ENCODE measurements around the gene MTMR12.

Gene MTMR12

DNA sequence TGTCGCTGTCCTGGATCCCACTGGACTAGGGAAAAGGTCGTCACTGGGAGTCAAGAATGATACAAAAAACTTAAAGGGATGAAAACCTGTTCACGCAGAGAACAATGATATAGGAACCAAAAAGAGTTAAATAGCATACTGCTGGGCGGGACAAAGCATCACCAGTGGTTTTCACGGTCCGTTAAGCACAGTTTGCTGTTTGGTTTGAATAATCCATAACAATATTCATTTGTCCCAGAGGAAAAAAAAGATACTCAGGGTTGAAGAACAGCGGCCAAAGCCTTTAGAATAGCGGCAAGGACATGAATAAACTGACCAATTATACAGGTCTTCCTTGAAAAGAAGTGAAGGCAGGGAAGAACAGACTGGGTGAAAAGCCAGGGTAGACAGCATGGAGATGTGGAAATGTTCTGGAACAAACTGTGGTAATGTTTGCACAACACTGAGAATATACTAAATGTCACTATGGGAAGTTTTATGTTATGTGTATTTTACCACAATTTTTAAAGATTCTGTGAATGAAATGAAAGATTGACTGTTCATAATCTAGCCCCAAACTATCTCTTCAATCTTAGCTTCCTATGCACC, 60.8 kb downstream of the MTMR12 start:
- no peak for DNase-seq (ENCODE audit: low read depth)
- no peak overlapping the region for H3K4me3 ChIP-seq (ENCODE audit: low read depth, low read length)
- TF ChIP-seq MYC (IDR thresholded peaks at IDR 0.05; ENCODE audit: low read depth, low read length) (no peak), POLR2A (IDR thresholded peaks at IDR 0.05; ENCODE audit: extremely low read depth, insufficient read length) (no peak)
- TF ChIP-seq, protein P1, sequence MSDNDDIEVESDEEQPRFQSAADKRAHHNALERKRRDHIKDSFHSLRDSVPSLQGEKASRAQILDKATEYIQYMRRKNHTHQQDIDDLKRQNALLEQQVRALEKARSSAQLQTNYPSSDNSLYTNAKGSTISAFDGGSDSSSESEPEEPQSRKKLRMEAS (IDR thresholded peaks at IDR 0.05; ENCODE audit: low read depth, low read length): no peak
- TF ChIP-seq, protein P2, sequence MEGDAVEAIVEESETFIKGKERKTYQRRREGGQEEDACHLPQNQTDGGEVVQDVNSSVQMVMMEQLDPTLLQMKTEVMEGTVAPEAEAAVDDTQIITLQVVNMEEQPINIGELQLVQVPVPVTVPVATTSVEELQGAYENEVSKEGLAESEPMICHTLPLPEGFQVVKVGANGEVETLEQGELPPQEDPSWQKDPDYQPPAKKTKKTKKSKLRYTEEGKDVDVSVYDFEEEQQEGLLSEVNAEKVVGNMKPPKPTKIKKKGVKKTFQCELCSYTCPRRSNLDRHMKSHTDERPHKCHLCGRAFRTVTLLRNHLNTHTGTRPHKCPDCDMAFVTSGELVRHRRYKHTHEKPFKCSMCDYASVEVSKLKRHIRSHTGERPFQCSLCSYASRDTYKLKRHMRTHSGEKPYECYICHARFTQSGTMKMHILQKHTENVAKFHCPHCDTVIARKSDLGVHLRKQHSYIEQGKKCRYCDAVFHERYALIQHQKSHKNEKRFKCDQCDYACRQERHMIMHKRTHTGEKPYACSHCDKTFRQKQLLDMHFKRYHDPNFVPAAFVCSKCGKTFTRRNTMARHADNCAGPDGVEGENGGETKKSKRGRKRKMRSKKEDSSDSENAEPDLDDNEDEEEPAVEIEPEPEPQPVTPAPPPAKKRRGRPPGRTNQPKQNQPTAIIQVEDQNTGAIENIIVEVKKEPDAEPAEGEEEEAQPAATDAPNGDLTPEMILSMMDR (IDR thresholded peaks at IDR 0.05; ENCODE audit: low read depth, low read length): no peak

DNA sequence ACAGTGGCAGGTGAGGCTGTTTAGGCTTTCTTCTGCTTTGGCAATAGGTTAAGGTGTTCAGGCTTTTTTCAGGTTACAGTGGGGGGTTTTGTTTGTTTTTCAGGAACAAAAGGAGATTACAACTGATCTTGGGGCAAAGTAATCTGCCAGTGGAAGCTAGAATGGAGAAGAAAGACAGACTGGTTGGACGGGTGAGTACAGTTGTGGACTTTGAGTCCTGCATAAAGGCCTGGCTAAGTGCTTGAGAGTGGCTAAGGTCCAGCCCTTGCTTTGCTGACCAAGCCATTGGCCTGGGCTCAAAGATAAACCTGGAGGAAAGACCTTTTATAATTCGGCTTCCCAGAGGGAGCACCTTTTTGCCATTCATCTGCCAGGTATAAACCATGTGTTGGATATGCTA, 63.1 kb downstream of the MTMR12 start:
- no peak for TF ChIP-seq MYC (IDR thresholded peaks at IDR 0.05; ENCODE audit: low read depth, low read length)
- TF ChIP-seq, protein P1 (IDR thresholded peaks at IDR 0.05; ENCODE audit: low read depth, low read length): no peak
- TF ChIP-seq, protein P2 (IDR thresholded peaks at IDR 0.05; ENCODE audit: low read depth, low read length): no peak
- no peak for TF ChIP-seq POLR2A (IDR thresholded peaks at IDR 0.05; ENCODE audit: extremely low read depth, insufficient read length)
- no peak for DNase-seq (ENCODE audit: low read depth)
- H3K4me3 ChIP-seq (ENCODE audit: low read depth, low read length): no peak overlapping the region

DNA sequence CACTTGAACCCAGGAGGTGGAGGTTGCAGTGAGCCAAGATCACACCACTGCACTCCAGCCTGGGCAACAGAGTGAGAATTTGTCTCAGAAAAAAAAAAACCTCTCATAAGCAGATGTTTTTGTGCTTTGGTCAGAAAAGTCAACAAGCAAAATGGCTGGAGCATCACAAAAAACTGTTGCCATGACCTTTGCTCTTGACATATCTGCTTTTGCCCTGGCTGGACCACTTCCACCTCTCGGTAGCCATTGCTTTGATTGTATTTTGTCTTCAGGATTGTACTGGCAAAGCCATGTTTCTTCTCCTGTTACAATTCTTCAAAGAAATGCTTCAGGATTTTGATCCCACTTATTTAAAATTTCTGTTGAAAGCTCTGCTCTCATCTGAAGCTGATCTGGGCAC, 67.0 kb downstream of the MTMR12 start:
- DNase-seq (ENCODE audit: low read depth): no peak
- H3K4me3 ChIP-seq (ENCODE audit: low read depth, low read length): no peak overlapping the region
- TF ChIP-seq, protein P2 (IDR thresholded peaks at IDR 0.05; ENCODE audit: low read depth, low read length): no peak
- TF ChIP-seq POLR2A (IDR thresholded peaks at IDR 0.05; ENCODE audit: extremely low read depth, insufficient read length) (no peak), MYC (IDR thresholded peaks at IDR 0.05; ENCODE audit: low read depth, low read length) (no peak)
- TF ChIP-seq, protein P1 (IDR thresholded peaks at IDR 0.05; ENCODE audit: low read depth, low read length): no peak

DNA sequence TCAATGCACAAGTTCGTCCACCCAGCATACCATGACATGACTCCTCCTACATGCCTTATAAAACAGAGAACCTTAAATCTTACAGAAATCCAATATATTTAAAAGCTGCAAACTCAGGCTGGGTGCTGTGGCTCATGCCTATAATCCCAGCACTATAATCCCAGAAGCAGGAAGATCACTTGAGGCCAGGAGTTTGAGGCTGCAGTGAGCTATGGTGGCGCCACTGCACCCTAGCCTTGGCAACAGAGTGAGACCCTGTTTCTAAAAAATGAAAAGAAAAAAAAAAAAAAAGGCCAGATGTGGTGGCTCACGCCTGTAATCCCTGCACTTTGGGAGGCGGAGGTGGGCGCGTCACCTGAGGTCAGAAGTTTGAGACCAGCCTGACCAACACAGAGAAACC, 68.7 kb downstream of the MTMR12 start:
- TF ChIP-seq POLR2A (IDR thresholded peaks at IDR 0.05; ENCODE audit: extremely low read depth, insufficient read length) (no peak), MYC (IDR thresholded peaks at IDR 0.05; ENCODE audit: low read depth, low read length) (no peak)
- TF ChIP-seq, protein P2 (IDR thresholded peaks at IDR 0.05; ENCODE audit: low read depth, low read length): no peak
- TF ChIP-seq, protein P1 (IDR thresholded peaks at IDR 0.05; ENCODE audit: low read depth, low read length): no peak
- no peak overlapping the region for H3K4me3 ChIP-seq (ENCODE audit: low read depth, low read length)
- DNase-seq (ENCODE audit: low read depth): no peak

DNA sequence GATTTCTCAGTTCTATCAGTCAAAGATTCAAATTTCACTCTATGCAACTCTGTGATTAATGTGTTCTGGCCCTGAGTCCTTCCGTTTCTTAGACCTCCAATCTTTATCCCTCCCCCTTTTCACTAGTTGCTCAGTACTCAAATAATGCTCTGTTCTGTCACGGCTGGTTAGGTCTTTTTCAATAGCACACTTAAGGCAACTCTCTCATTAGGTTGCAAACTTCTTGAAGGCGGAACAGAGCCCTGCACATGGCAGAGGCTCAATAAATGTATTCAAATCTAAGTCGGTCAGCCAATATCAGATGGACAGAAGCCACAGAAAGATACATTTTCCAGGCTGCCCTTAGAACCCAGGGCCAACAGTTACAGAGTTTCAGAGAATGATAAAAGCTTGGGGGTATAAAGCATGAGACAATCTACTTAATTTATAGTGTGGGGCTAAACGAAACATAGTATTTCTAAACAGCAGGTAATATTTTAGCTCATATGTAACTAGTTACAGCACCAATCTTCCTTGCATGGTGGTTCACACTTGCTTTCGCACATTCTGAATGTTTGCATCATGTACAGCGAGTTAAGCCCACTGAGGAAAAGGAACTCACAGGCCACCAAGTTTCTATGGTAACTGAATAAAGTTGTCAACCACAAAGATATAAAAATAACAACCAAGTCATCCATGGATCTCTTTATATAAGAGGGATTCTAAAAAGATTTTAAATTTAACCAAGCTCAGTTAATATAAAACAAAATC, 71.5 kb downstream of the MTMR12 start:
- DNase-seq (ENCODE audit: low read depth): no peak
- no peak overlapping the region for H3K4me3 ChIP-seq (ENCODE audit: low read depth, low read length)
- TF ChIP-seq, protein P1 (IDR thresholded peaks at IDR 0.05; ENCODE audit: low read depth, low read length): no peak
- TF ChIP-seq MYC (IDR thresholded peaks at IDR 0.05; ENCODE audit: low read depth, low read length) (no peak), POLR2A (IDR thresholded peaks at IDR 0.05; ENCODE audit: extremely low read depth, insufficient read length) (no peak)
- TF ChIP-seq, protein P2 (IDR thresholded peaks at IDR 0.05; ENCODE audit: low read depth, low read length): no peak
